Uterus (tissue), 4 donors: Measurements from ENCODE around the gene BTG4. TPM values are rescaled to one million over a fixed set of nuclear protein-coding genes. Genes with fewer than 3 reads are reported as not detected.

Experiments
- DNase-seq, 2 donors: peaks; one replicate each; pipeline ENCODE4 v3.0.0-alpha.2; 2019 to 2020
- H3K27ac ChIP-seq, 2 donors: fragments of 200-600 bp; sonication (generic); 1 replicate in 1 of 2; 2 replicates in 1 of 2; pipeline ENCODE4 v1.5.1; 2016 to 2018
- H3K27me3 ChIP-seq, 2 donors: fragments of 200-600 bp; sonication (generic); one replicate each; pipeline ENCODE4 v1.5.1; 2018 to 2019; ENCODE audit warnings: control low read depth in 1 of 2
- H3K36me3 ChIP-seq, 2 donors: fragments of 200-600 bp; sonication (generic); one replicate each; pipeline ENCODE4 v1.5.1; 2019; ENCODE audit warnings: control low read depth in 1 of 2
- H3K4me1 ChIP-seq, 2 donors: fragments of 200-600 bp; sonication (generic); one replicate each; pipeline ENCODE4 v1.5.1; 2018 to 2019; ENCODE audit warnings: control low read depth in 1 of 2
- H3K4me3 ChIP-seq, 2 donors: fragments of 200-600 bp; sonication (generic); 1 replicate in 1 of 2; 2 replicates in 1 of 2; pipeline ENCODE4 v1.5.1; 2018 to 2019; ENCODE audit warnings: mild to moderate bottlenecking in 1 of 2
- H3K9me3 ChIP-seq, 2 donors: fragments of 200-600 bp; sonication (generic); one replicate each; pipeline ENCODE4 v1.5.1; 2019; ENCODE audit warnings: control low read depth in 1 of 2
- POLR2A ChIP-seq, 2 donors: fragments of 450-650 bp; IDR thresholded peaks; one replicate each; pipeline ENCODE4 v1.6.1; 2016; ENCODE audit warnings: antibody characterized with exemption in 2 of 2, mild to moderate bottlenecking in 1 of 2, moderate library complexity in 1 of 2
- intact Hi-C: fragments of 100-400 bp; cut with DNase I; formaldehyde crosslinking; loops from one replicate; pipeline ENCODE4 v1.15.1; 2023; ENCODE audit warnings: low total_unique reads
- total RNA-seq, 4 donors: library from RNA; depleted of rRNA in 3 of 4; stranded (reverse); fragments of >200 nt in 3 of 4; gene quantifications; one replicate each; pipeline versions ENCODE4 v1.1.0 to v1.2.4, GENCODE V29; 2014 to 2023
- TF ChIP-seq, protein P1 (sequence below), 4 experiments: fragments of 200-600 bp in 2 of 4; fragments of 450-650 bp in 2 of 4; sonication (generic) in 2 of 4; IDR thresholded peaks; one replicate each; pipeline ENCODE4 v1.5.1; 2016 to 2019; ENCODE audit warnings: antibody characterized with exemption in 4 of 4, mild to moderate bottlenecking in 2 of 4, moderate library complexity in 1 of 4
- donor health status: DM: yes; HTN: yes; CAD: no.

Gene BTG4
- total RNA-seq, 4 donors from 2014 or later, result not detected

DNA sequence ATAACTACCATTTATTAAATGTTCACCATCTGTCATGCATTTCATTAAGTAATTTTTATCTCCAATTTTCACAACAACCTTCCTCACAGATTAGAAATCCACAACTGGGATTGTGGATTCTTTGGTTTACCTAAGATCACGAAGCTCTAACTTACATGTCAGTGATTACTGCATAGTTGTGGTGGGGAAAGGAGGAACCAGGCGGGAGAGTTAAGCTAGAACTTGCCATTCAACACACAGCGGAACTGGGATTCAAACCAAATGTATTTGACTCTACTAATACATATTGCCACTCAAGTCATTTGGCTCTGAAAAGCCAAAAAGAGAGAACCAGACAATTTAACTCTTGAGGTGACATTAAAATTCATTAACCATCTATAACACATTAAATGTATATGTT is 17.9 kb upstream of the BTG4 start:
- no peak overlapping the region for H3K27ac ChIP-seq
- H3K27me3 ChIP-seq, result no peaks in the 10 kb centered on the region
- intact Hi-C loops, result no loop called here
- no peak for DNase-seq
- H3K4me3 ChIP-seq, result no peak overlapping the region
- no peaks in the 10 kb centered on the region for H3K36me3 ChIP-seq
- no peaks in the 10 kb centered on the region for H3K9me3 ChIP-seq
- TF ChIP-seq POLR2A (IDR thresholded peaks at IDR 0.05), result no peak
- TF ChIP-seq, protein P1, sequence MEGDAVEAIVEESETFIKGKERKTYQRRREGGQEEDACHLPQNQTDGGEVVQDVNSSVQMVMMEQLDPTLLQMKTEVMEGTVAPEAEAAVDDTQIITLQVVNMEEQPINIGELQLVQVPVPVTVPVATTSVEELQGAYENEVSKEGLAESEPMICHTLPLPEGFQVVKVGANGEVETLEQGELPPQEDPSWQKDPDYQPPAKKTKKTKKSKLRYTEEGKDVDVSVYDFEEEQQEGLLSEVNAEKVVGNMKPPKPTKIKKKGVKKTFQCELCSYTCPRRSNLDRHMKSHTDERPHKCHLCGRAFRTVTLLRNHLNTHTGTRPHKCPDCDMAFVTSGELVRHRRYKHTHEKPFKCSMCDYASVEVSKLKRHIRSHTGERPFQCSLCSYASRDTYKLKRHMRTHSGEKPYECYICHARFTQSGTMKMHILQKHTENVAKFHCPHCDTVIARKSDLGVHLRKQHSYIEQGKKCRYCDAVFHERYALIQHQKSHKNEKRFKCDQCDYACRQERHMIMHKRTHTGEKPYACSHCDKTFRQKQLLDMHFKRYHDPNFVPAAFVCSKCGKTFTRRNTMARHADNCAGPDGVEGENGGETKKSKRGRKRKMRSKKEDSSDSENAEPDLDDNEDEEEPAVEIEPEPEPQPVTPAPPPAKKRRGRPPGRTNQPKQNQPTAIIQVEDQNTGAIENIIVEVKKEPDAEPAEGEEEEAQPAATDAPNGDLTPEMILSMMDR (IDR thresholded peaks at IDR 0.05), result no peak
- H3K4me1 ChIP-seq, result no peaks in the 10 kb centered on the region

DNA sequence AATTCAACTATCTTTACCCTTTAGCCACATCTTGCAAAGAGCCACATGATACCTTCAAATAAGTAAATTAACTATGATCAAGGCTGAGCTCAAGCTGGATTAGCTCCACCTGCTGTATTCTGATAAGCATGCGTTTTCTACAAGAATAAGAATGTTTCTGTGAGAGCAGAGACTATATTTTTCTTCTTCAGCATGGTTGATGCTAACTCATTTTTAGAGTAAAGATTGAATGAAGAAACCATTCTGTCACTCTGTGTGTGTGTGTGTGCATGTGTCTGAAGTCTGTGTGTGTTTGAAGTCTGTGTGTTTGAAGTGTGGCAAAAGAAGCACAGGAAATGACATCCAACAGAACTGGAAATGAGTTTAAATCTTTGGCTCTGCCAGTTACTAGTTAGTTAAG is 16.4 kb upstream of the BTG4 start:
- Histone ChIP-seq H3K9me3 (no peaks in the 10 kb centered on the region), H3K4me3 (no peak overlapping the region), H3K27ac (no peak overlapping the region), H3K36me3 (no peaks in the 10 kb centered on the region), H3K4me1 (no peaks in the 10 kb centered on the region), H3K27me3 (no peaks in the 10 kb centered on the region)
- intact Hi-C loops, result no loop called here
- DNase-seq, result no peak
- TF ChIP-seq POLR2A (IDR thresholded peaks at IDR 0.05), result no peak
- TF ChIP-seq, protein P1 (IDR thresholded peaks at IDR 0.05), result no peak

DNA sequence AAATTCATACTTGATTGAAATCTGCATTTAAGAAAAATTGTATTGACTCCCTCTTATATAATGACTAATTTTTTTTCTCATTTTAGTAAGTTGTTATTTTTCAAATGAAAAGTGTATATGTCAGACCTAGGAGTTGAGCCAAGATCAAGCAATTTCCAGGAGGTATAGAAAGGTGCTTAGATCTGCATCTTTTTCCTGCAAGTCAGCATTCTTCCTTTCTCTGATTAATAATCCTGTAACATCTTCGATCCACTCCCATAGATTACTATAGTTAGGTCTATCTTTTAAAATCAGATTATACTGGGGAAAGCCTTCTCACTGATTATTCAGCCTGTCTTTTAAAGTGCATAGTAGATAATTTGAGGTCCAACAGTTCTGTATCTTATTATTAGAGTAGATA is 15.1 kb upstream of the BTG4 start:
- H3K9me3 ChIP-seq, result no peaks in the 10 kb centered on the region
- H3K27ac ChIP-seq, result no peak overlapping the region
- intact Hi-C loops, result no loop called here
- TF ChIP-seq, protein P1 (IDR thresholded peaks at IDR 0.05), result no peak
- no peak for TF ChIP-seq POLR2A (IDR thresholded peaks at IDR 0.05)
- no peak overlapping the region for H3K4me3 ChIP-seq
- DNase-seq, result no peak
- H3K4me1 ChIP-seq, result no peaks in the 10 kb centered on the region
- no peaks in the 10 kb centered on the region for H3K27me3 ChIP-seq
- no peaks in the 10 kb centered on the region for H3K36me3 ChIP-seq

DNA sequence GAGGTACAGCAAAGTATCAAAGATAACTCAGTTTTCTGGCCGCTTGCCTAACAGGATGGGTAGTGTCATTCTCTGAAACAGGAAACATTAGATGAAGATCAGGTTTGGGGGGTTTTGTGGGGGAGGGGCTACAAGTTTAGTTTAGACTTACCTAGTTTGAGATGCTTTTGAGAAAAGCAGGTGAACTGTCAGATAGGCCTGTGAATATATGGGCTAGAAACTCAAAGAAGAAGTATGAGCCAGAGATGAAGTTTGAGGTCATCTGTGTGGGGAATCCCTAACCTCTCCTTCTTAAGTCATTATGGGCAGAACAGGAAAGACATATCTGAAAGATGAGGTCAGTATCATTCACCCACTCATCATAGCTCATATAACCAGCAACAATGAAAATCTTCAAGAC is 14.3 kb upstream of the BTG4 start:
- H3K4me3 ChIP-seq, result no peak overlapping the region
- no peaks in the 10 kb centered on the region for H3K36me3 ChIP-seq
- TF ChIP-seq, protein P1 (IDR thresholded peaks at IDR 0.05), result no peak
- no peak for TF ChIP-seq POLR2A (IDR thresholded peaks at IDR 0.05)
- H3K27me3 ChIP-seq, result no peaks in the 10 kb centered on the region
- no peak for DNase-seq
- H3K9me3 ChIP-seq, result no peaks in the 10 kb centered on the region
- no peak overlapping the region for H3K27ac ChIP-seq
- intact Hi-C loops, result no loop called here
- H3K4me1 ChIP-seq, result no peaks in the 10 kb centered on the region

DNA sequence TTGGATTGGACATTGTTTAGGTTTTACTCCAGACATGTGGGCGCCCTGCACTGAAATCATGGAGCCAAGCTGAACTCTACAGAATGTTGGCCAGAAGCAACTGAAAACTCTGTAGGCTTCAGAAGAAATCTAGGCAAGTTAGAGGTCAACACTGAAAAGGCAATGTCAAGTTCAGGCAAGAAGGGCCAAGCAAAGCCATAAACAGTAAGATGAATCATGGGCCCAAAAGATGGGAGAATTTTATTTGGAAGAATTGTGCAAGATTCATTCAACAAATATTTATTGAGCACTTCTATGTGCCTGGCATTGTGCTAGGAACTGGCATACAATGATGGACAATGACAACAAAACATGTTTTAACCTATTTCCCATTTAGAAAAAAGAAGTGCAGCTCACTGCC is 13.3 kb upstream of the BTG4 start:
- H3K9me3 ChIP-seq, result no peaks in the 10 kb centered on the region
- TF ChIP-seq POLR2A (IDR thresholded peaks at IDR 0.05), result no peak
- TF ChIP-seq, protein P1 (IDR thresholded peaks at IDR 0.05), result no peak
- H3K4me3 ChIP-seq, result no peak overlapping the region
- H3K4me1 ChIP-seq, result no peaks in the 10 kb centered on the region
- H3K27ac ChIP-seq, result no peak overlapping the region
- no peak for DNase-seq
- intact Hi-C loops, result no loop called here
- H3K27me3 ChIP-seq, result no peaks in the 10 kb centered on the region
- no peaks in the 10 kb centered on the region for H3K36me3 ChIP-seq
